HG03064 (cell line): Measurements from ENCODE around the gene KCNMA1.

ENCODE experiments used
- ATAC-seq: cut with Tn5 transposase; IDR thresholded peaks from one replicate; pipeline ENCODE4 v1.9.1; 2021; ENCODE audit warnings: low read depth; ENCODE audit not compliant: unreplicated experiment

KCNMA1 gene

DNA sequence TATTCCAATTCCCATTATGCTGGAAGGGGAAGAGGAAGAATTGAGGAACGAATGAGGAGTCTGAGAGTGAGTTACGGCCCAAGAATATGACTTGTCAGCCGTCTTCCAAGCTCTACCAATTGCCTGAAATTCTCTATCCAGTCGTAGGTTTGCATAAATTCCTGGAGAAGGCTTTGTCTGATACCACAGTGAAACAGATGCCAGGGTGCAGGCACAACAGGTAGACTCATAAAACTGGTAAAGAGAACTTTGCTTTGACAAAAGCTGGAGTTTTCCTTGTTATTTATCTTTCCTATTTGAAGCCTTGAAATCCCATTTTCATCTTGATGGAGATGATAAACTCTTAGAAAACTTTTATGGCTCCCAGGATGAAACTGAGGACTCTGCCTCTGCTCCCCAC lies 251.2 kb downstream of the KCNMA1 start:
- ATAC-seq: no peak

DNA sequence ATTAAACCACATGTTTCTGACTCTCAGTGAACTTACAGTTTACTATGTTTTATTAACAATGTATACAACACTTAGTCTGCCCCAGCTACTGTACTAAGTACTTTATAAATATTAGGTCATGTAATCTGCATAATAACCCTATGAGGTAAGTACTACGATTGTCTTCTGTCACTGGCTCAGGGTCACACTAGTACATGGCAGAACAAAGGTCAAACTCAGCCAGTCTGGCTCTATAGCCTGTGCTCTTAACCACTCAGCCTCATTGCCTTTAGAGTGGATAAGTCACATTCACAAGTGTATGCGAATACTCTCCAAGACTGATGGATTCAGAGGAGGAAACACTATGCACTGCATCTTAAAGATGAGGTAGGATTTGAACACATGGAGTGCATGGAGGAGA lies 252.3 kb downstream of the KCNMA1 start:
- no peak for ATAC-seq

DNA sequence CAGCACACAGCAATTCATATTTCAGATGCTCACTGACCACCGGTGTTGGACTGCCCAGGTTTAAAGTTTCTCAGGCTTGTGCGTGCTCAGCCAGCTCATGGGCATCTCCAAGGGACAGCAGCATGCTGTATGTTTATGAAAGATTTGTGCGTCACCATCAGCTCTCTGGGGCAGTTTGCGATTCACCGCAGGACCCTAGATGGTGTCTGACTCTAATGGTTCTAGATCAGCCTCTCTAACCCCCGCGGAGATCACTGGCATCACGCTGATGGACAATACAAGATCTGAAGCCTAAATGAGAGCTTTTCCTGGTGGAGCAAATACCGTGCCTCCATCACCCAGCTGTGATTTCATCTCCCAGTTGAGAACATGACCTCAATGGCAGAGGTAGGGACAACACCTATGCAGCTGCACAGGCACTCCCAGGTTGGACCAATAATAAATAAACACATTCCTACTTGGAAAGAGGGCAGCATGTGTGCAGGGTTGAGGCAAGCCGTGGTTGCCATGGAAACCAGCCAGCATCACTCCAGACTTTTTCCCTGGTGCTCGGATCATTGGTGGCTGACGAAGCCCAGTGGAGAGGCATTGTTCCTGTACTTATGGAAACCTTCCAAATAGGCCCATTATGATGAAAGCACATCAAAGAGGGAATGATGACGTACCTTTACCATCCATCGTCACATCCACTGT lies 253.6 kb downstream of the KCNMA1 start:
- no peak for ATAC-seq

DNA sequence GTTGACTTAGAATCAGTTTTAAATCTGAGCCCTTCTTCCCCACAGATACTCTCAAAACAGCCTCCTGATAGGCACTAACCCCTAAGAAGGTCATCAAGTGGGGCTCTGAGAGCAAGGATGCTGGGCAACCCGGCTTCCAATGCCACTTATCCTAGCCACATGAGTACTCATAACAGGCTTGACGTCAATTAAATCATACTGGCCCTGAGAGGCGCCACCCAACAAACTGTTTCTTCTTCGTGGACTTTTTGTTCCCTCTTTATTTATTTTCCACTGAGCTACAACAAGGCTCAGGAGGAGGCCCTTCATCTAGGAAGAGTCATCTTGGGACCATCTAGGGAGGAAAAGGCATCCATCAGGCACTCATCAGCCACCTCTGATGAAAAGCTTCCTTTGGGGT lies 255.9 kb downstream of the KCNMA1 start:
- no peak for ATAC-seq

DNA sequence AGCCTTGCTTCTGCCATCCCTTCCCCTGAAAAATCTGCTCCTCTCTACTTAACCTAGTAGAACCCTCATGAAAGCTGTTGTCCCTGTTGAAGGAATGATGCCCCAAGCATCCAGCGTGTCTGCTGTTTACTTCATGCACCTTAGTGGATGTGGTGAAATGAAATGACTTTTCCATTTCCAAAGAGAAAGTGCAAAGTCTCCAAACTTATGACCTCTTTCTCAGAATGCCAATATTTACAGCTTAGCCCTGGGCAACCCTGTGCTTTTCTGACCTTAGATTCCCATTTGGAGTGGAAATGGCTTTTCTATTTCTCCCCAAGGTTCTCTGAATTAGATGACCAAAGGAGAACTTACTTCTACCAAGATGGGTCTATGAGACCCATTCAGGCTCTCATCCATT lies 256.9 kb downstream of the KCNMA1 start:
- ATAC-seq: no peak

DNA sequence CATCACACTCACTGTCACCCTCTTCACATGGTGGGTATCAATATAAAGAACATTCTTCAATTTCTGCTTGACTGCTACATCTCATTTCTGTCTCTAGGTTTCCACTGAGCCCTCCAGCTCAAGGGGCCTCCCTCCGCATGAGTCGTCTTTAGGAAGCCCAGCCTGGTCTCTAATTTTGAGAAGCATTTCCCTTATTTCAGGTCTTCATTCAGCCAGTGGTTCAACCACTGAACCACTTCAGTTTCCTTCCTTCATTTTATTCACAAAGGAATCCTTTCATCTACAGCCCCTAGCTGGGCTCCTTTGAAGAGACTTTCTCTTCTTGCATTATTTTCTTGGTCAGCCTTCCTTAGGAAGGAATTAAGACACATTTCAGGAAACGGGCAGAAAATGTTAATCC lies 257.4 kb downstream of the KCNMA1 start:
- no peak for ATAC-seq

DNA sequence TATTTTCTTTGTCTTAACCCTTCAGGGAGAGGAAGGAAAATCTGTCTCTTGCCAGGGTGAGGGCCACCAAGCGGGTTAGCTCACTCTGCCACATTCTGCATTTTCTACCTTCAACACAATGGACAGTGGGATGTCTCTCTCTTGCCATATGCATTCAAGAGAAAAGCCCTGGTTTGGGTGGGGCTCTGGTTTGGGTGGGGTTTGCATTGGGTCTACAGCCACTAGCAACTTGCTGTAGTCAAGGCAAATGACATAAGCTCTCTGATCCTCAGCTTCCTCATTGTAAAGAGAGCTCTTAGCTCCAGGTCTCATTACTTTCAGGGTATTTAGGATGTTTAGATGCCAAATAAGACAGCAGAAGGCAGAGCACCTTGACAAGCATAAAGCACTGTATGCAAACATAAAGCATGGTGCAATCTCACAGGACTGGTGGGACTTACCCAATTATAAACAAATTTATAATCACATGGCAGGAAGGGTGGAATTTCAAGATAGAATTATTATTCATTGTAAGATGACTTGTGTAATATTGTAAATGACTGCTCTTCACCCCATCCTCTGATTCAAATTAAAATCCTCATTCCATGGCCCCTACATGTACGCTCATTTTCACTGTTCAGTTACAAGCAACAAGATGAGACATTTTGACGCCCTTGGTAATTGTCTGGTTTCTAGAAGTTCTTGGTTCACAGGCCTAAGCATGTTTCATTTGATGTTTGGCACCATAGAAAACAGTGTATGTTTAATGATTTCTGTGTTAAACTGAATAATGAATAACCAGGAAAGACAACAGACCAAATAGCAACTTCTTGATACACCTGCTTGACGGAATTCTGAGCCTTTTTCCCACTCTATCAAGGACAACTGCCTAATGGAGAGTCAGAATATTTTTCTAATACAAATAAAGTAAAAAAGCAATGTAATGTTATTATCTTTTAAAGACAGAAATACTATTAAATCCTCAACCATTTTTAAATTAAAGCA lies 258.9 kb downstream of the KCNMA1 start:
- no peak for ATAC-seq

DNA sequence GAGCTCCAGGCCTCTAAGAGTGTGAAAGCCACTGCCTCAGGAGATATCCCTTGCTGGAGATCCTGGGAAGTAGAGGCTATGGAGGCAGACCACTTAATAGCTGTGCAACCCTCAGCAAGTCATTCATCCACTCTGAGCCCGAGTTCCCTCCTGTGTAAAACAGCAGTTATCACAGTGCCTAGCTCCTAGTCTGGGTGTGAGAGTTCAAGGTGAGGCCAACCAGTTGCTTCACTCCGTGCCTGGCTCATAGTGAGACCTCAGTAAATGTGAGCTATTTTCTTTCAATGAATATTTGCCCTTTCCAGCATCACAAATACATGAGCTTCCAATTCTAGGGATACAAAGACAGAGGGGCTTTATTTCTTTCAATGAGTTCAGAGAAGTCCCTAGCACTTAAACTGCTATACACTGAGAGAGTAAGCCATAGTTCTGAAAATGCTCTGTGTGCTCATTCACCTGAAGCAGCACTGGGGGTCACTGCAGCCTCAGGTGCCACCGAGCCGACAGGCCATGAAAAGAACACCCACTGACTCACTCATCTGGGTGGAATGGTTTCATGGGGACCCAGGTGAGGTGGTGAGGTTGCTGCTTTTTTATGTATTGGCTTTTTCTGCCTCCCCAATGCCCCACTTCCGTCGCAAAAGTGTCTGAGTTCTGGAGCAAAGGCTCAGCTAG lies 259.8 kb downstream of the KCNMA1 start:
- ATAC-seq: no peak

DNA sequence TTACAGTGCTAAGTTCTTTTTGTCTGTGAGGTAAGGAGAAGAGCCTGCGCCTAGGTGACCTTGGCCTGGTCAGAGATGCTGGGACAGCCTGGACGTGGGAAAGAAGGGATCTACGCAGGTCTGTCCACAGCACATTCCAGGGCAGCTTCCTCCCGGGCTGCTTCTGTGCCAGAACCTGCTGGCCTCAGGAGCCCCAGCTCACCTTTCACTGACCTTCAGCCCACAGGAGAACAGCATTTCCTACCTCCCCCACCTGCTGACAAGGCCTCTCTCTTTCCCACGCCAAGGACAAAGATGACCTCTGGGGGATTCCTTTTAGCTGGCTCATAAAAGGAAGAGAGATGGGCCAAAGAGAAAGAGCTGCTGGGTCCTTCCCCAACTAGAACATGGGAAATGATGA lies 260.6 kb downstream of the KCNMA1 start:
- ATAC-seq: no peak

DNA sequence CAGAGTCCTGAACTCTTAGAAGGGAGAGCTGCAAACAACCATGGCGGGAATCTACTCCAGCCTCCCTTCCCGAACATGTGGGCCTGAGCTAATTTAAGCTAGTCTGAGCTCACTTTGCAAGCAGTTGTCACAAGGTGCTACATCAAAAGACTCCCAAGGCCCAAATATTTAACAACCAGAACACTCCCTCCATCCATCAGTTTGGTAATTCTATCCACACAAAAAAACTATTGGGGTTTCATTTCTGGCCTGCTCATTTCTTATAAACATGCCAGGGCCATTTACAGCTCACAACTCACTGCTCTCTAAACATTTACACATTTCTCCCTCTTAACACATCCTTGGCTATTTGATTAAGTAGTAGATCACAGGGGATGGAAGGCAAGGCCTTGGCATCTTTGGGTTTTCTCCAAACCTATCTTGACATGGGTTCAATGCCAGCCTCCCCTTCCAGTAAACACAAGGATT lies 263.4 kb downstream of the KCNMA1 start:
- ATAC-seq: no peak

DNA sequence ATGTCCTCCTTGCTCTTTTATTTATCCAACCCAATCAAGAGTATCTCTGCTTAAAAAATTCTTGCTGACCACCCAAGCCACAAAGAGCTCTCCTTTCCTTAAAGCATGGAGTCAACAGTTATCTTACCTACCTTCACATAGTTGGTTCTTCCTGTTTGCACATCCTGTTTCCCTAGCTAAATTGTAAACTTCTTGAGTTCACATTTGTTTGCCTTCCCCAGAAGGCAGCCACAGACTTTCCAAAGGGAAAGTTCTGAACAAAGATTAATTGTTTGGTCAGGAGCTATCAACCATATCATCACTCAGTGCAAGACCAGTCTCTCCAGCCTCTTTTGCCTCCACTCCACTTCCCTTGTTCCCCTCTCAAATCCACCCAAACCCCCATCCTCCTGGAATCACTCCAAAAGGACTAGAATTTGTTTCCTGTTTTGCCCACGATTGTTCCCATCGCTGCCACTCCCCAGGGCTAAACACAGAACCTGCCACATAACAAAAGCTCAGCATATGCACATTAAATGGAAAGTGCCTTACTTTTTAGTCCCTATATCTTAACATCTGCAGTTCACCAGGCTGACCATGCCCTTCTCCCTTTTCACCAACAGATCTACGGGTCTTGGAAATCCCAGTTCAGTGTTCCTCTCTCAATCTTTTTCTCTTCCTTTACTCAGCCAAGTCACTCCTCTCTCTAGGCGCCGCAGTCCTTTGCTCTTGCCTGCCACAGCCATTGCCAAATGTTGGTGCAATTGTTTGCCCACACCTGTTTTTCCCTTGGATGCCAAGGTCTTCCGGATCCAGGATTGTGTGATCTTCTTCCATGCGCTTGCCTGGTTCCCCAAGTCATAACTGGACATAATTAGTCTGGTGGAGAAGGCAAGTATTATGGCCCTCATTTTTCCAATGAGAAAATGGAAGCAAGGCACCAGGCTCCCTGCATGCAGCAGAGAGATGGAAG lies 265.5 kb downstream of the KCNMA1 start:
- ATAC-seq: no peak

DNA sequence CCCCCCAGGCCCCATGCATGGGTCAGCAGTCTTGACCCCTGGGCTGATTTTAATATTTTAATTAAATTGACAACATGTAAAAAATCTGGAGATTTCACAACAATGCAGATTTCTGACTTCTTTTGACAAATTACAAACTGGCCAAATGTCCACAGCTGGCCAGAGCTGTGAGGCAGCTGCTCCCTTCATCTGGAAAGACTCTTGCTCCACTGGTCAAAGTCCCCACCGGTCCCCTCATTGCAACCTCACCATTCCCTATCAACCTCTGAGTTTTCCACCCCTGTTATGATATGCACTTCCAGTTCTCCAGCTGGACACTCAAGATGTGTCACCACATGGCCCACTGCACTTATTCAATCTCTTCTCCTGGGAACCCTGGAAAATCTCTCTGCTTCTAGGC lies 266.2 kb downstream of the KCNMA1 start:
- ATAC-seq: no peak

DNA sequence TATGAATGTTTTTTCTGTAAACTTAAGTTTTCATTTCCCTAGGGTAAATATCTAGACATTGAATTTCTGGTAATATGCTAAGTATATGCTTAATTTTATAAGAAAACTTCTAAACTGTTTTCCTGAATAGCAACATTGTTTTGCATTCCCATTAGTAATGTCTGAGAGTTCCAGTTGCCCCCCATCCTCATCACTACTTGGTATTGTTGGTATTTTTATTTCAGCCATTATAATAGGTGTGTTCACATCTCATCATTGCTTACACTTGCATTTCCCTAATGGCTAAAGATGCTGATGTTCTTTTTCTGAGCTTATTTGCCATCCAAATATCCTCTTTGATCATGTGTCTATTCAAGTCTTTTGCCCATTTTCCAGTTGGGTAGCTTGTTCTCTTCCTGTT lies 269.6 kb downstream of the KCNMA1 start:
- ATAC-seq: no peak

DNA sequence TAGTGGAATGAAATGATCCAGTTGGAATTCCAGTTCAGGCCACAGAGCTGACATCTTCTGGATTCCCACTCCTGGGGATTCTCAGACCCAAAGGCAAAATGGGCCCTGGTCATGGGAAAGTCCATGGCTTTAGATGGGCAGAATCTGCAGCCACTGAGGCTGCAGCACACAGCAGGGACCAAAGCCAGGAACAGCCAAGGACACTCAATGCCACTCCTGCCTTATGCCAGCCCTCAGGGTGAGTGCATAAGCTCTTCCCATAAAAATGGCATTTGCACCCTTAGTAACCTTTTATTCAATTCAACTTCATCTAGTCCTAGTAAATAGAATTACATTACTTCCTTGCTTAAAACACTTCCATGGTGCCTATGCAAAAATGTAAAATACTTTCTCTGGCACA lies 274.4 kb downstream of the KCNMA1 start:
- no peak for ATAC-seq

DNA sequence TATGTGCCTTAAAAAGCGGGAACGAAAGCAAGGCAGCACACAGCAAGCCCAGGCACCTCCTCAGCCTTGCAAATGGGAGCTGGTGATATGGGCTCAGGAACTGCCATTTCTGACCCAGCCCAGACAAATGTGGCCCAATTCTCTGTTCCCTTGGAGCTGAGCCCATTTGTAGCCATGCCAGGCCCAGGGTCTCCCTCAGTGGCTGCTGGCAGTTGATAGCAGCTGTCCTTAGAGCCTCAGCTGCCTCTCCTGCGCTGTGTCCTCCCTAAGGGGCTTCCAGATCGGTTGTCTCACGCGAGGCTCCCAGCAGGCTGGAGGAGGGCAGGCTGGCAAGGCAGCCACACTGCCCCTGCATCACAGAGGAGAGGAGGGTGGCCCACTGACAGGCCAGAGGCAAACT lies 275.8 kb downstream of the KCNMA1 start:
- no peak for ATAC-seq

DNA sequence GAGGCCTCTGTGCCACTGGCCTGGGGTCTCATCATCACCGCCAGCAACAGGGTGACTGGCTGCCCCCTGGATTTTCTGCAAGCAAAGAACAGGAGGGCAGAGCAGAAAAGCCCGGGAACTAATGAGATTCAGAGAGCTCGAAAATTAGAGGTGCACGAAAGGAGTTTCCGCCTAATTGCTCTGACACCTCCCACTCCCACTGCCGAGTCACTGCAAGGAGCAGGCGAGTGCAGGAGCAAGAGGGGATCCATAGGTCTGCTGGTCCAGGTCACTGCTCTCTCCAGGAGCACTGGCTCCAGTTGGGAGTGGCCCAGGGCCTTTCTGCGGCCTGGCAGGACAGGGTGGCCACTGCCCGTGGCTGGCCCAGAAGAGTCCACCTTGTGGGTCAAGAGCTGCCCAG lies 276.2 kb downstream of the KCNMA1 start:
- no peak for ATAC-seq

DNA sequence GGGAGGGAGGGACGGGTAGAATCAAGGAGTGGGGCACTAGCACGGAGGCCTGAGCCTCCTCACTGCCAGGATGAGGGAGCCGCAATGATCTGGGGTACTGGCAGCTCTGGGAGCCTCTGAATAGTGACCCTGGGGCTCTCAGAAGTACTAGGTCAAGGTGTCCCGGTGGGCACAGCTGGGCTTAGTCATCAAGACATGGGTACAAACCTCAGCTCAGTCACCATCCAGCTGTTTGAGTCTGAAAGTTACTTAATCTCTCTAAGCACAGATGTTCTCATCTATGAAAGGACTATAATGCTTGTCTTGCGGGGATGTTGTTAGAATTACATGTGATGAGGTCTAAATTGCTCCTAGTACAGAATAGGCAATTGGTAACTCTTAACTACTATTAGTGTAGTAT lies 276.8 kb downstream of the KCNMA1 start:
- ATAC-seq: no peak

DNA sequence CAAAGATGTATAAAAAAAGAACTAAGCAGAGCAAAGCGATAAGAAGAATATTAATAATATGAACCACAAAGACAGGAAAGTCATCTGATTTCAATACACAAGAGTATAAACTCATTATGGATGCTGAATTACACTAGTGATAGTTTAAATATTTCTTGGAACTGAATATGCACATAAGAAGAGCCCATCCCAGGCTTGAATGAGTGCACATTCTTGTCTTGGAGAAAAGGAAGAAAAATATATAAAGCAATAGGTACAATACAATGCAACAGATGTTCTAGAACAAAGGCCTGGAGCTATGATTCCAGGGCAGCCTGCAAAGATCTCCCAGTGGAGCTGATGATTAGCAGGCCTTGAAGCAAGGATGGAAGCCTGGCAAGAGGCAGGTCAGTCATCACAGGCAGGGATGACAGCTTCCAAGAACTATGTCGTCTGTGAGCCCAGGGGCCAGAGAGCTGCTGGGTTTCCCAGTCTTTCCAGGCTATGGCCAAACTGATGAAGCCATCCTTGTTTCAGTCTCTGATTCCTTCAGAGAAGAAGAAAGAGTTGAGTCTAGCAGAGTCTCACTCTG lies 277.6 kb downstream of the KCNMA1 start:
- no peak for ATAC-seq

DNA sequence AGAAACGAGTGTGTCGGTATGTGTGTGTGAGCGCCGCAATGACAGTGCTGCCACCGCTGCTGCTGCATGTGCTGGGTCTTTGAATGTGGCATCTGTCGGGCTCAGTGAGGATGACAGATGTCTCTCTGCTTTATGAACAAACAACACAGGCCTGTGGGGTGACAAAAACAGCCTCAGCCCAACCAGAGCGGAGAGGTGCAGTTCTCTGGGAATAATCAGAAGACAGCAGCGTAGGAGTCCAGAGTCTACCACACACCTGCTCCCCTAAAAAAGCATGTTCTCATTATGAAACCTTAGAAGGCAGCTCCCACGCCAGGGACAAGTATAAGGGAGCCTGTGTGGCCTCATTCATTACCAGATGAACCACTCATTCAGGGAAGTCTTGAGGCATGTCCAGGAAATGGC lies 278.3 kb downstream of the KCNMA1 start:
- no peak for ATAC-seq

DNA sequence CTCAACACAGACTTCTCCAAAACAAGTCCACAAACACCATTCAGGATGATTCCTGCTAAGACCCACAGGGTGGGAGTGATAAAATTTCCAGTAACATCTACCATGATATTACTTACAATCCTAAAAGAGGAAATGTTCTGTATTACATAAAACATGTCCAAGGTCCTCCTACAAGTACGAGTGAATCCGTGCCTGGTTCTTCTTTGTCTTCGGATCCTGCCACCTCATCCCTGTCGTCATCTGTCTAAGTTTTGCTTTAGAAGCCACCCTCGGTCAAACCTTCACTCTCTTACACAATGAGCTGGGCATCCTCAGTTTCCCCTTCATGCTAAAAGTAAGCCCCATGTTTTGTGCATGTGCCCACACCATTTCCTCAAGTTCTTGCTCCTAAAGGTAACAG lies 279.0 kb downstream of the KCNMA1 start:
- no peak for ATAC-seq
